Ovary (tissue), 9 donors: Measurements from ENCODE around the gene KLHDC7A. TPM values are rescaled to one million over a fixed set of nuclear protein-coding genes. Genes with fewer than 3 reads are reported as not detected.

Source experiments
- DNase-seq, 5 donors: peaks; one replicate each; pipeline ENCODE4 v3.0.0-alpha.2; 2019 to 2020
- H3K27ac ChIP-seq, 2 donors: fragments of 200-600 bp; one replicate each; pipeline versions ENCODE4 v1.5.1 to v1.8.0; 2019 to 2022
- H3K27me3 ChIP-seq: fragments of 200-600 bp; one replicate; pipeline ENCODE4 v1.8.0; 2022
- H3K36me3 ChIP-seq: fragments of 200-600 bp; sonication (generic); one replicate; pipeline ENCODE4 v1.5.1; 2019
- H3K4me1 ChIP-seq: one replicate; pipeline ENCODE4 v1.8.1; 2013; ENCODE audit warnings: mild to moderate bottlenecking, moderate library complexity; ENCODE audit not compliant: insufficient read depth
- H3K4me3 ChIP-seq: fragments of 200-600 bp; sonication (generic); one replicate; pipeline ENCODE4 v1.5.1; 2017
- H3K9me3 ChIP-seq, 2 donors: fragments of 200-600 bp in 1 of 2; sonication (generic) in 1 of 2; one replicate each; pipeline versions ENCODE4 v1.5.1 to v1.8.1; 2013 to 2019; ENCODE audit warnings: mild to moderate bottlenecking in 1 of 2, moderate library complexity in 1 of 2
- CTCF ChIP-seq, 3 donors: fragments of 450-650 bp in 2 of 3; fragments of 200-600 bp in 1 of 3; IDR thresholded peaks; one replicate each; pipeline versions ENCODE4 v1.5.1 to v1.8.0; 2016 to 2022; ENCODE audit warnings: antibody characterized with exemption in 3 of 3, mild to moderate bottlenecking in 1 of 3
- EP300 ChIP-seq: sonication (generic); formaldehyde crosslinking; IDR thresholded peaks from one replicate; pipeline ENCODE4 v1.6.1; 2017; ENCODE audit warnings: antibody characterized with exemption
- POLR2A ChIP-seq: fragments of 450-650 bp; IDR thresholded peaks from one replicate; pipeline ENCODE4 v1.6.1; 2017; ENCODE audit warnings: antibody characterized with exemption, mild to moderate bottlenecking, moderate library complexity
- WGBS, 3 donors: extraction: QIAGEN DNeasy Blood & Tissue Kit in 1 of 3; methylation state at CpG; one replicate each; pipeline versions ENCODE4 v1.1.5 to v1.1.7; 2013 to 2017; 5-methylcytosine and 5-hydroxymethylcytosine counted together
- intact Hi-C, 4 donors: fragments of 100-400 bp; cut with DNase I; formaldehyde crosslinking; loops; one replicate each; pipeline versions ENCODE4 v1.11.0 to v1.15.1; 2022 to 2023
- polyA plus RNA-seq, 2 donors: library from polyadenylated mRNA; stranded (reverse); fragments of 200-250 nt in 1 of 2; fragments of 350-450 nt in 1 of 2; fragmentation: Illumina TruSeq in 1 of 2; extraction: RNeasy Lipid Tissue Mini Kit (QIAGEN cat#74804) in 1 of 2; gene quantifications; one replicate each; pipeline ENCODE4 v1.2.3, GENCODE V29; 2013 to 2014
- total RNA-seq, 7 donors: library from RNA; depleted of rRNA in 2 of 7; stranded (reverse); fragments of >200 nt in 2 of 7; fragmentation: NEBNext Ultra II Directional in 3 of 7; extraction: Animal tissue kit (Norgen Biotek cat#: 25700) in 3 of 7; gene quantifications; one replicate each; pipeline versions ENCODE4 v1.1.0 to v1.2.4, GENCODE V29; 2016 to 2023
- donor health status: DM: no; HTN: no; CAD: no; lungs with moderate emphysema.
- donor health status: DM: no; HTN: no; CAD: no.
- donor health status: Bipolar disorder and iron deficiency.
- donor health status: DM: yes; HTN: yes; CAD: no.
- donor health status: DM: no; HTN: no; CAD: no.
- donor health status: DM: yes; HTN: yes; CAD: no.

KLHDC7A gene
- total and polyA plus RNA-seq, 9 donors = 0.01 to 0.92 (median 0.36) TPM; not detected in 4

GRCh38 chr1:18501833-18502232, 21.1 kb downstream of the KLHDC7A start:
- no peaks in the 10 kb centered on the region for H3K9me3 ChIP-seq
- H3K4me1 ChIP-seq = no peaks in the 10 kb centered on the region
- intact Hi-C loops = no loop called here
- no peaks in the 10 kb centered on the region for H3K36me3 ChIP-seq
- TF ChIP-seq CTCF (IDR thresholded peaks at IDR 0.05) = no peak
- TF ChIP-seq EP300 = no peak
- no peak for TF ChIP-seq POLR2A
- no peak overlapping the region for H3K4me3 ChIP-seq
- no peak for DNase-seq
- no peaks in the 10 kb centered on the region for H3K27me3 ChIP-seq
- H3K27ac ChIP-seq = no peak overlapping the region
- 87 to 92% (median 89%) methylated on average over 4 of the region's 4 CpGs for whole genome bisulfite sequencing, 3 donors

GRCh38 chr1:18504609-18505008, 23.9 kb downstream of the KLHDC7A start:
- WGBS, 3 donors = 64 to 78% (median 66%) methylated on average over 3 of the region's 3 CpGs
- Histone ChIP-seq H3K4me3 (no peak overlapping the region), H3K27ac (no peak overlapping the region), H3K36me3 (no peaks in the 10 kb centered on the region), H3K4me1 (no peaks in the 10 kb centered on the region), H3K9me3 (no peaks in the 10 kb centered on the region), H3K27me3 (no peaks in the 10 kb centered on the region)
- intact Hi-C loops = no loop called here
- TF ChIP-seq EP300 = no peak
- no peak for TF ChIP-seq CTCF (IDR thresholded peaks at IDR 0.05)
- no peak for TF ChIP-seq POLR2A
- no peak for DNase-seq

- Histone ChIP-seq H3K9me3 (no peaks in the 10 kb centered on the region), H3K27me3 (no peaks in the 10 kb centered on the region), H3K27ac (no peak overlapping the region), H3K36me3 (no peaks in the 10 kb centered on the region), H3K4me1 (no peaks in the 10 kb centered on the region), H3K4me3 (no peak overlapping the region)
- intact Hi-C loops = no loop called here
- no peak for DNase-seq
- no peak for TF ChIP-seq EP300
- no peak for TF ChIP-seq POLR2A
- TF ChIP-seq CTCF (IDR thresholded peaks at IDR 0.05) = no peak
Observed at GRCh38 chr1:18505666-18506065, 24.9 kb downstream of the KLHDC7A start.

GRCh38 chr1:18508084-18508483, 27.4 kb downstream of the KLHDC7A start:
- intact Hi-C loops = no loop called here
- TF ChIP-seq POLR2A (no peak), CTCF (IDR thresholded peaks at IDR 0.05) (no peak), EP300 (no peak)
- Histone ChIP-seq H3K27me3 (no peaks in the 10 kb centered on the region), H3K27ac (no peak overlapping the region), H3K4me3 (no peak overlapping the region), H3K4me1 (no peaks in the 10 kb centered on the region), H3K36me3 (no peaks in the 10 kb centered on the region), H3K9me3 (no peaks in the 10 kb centered on the region)
- no peak for DNase-seq
- WGBS, 3 donors = 91 to 100% (median 96%) methylated on average over 1 of the region's 1 CpG
